ENCODE results near the gene NTM. TPM values are rescaled to one million over a fixed set of nuclear protein-coding genes. Genes with fewer than 3 reads are reported as not detected.

The NTM gene
- total RNA-seq, 1 donor from 2014 or later = 3.4 TPM

GRCh38 chr11:131880316-131880715 lies 509.9 kb downstream of the NTM start:
- no peak for DNase-seq (ENCODE audit: low spot score)
- intact Hi-C loops (cut with DNase I) = no loop called here

GRCh38 chr11:131880976-131881375 lies 510.6 kb downstream of the NTM start:
- intact Hi-C loops (cut with DNase I) = no loop called here
- DNase-seq (ENCODE audit: low spot score) = no peak

- DNase-seq (ENCODE audit: low spot score) = no peak
- intact Hi-C loops (cut with DNase I) = no loop called here
These were observed 512.9 kb downstream of the NTM start for GRCh38 chr11:131883332-131883731.

DNA sequence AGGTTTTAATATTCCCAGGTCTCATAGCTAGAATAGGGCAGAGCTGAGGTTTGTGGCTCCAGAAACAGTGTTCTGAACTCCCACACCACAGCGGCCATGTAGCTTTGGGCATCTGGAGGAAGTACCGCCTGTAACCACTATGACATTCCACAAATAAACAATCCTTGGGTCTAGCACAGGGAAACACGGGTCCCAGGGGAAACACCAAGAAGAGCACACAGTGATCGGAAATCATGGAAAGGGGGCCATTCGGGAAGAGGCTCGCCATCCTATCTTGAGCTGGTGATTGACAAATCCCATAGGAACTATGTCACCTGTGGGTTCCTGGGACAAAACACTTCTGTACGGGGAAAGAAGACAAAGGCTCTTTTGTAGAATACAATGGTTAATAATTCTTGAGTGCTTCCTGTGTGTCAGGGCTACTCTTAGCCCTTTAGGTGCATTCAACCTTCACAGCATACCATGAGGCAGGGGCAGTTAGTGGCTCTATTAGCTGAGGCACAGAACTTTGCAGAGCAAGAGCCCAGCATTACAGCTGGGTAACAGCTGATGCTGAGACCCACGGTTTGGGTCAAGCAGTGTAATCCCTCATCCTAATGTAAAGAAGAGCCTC lies 514.2 kb downstream of the NTM start:
- DNase-seq (ENCODE audit: low spot score) = no peak
- intact Hi-C loops (cut with DNase I) = no loop called here

DNA sequence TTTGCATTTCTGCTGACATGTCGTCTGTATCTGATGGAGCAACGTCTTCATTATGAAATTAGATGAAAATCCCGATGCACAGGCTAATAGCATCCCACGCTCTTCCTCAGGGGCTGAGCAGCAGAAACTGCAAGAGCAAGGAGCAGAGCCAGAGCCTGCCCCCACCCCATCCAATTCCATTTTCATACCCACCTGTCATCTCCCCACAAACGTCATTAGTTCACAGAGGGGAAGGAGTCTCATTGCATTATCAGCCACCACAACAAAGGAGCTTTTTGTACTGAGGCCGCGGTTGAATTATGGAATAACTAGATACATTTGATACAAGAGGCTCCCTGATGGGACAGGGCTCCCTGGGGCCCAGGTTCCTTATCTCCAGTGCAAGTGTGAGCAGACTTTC lies 515.0 kb downstream of the NTM start:
- no peak for DNase-seq (ENCODE audit: low spot score)
- intact Hi-C loops (cut with DNase I) = no loop called here

DNA sequence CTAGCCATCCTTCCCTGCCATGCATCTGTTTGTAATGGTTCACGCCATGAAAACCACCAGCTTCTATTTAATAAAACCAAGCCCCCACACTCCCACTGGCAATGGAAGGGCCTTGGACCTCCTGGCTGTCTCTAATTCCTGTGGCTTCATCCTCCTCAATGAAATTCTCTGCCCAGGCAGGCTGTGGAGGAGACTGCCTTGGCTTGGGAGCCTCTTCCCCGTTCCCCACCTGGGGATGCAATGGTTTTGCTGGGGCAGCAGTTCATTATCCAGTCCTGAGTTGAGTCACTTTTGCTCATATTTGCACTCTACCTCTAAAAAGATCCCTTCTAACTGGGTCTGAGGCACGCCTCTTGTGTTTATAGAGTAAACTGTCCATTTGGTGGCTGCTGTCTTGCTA lies 515.8 kb downstream of the NTM start:
- no peak for DNase-seq (ENCODE audit: low spot score)
- intact Hi-C loops (cut with DNase I) = no loop called here

DNA sequence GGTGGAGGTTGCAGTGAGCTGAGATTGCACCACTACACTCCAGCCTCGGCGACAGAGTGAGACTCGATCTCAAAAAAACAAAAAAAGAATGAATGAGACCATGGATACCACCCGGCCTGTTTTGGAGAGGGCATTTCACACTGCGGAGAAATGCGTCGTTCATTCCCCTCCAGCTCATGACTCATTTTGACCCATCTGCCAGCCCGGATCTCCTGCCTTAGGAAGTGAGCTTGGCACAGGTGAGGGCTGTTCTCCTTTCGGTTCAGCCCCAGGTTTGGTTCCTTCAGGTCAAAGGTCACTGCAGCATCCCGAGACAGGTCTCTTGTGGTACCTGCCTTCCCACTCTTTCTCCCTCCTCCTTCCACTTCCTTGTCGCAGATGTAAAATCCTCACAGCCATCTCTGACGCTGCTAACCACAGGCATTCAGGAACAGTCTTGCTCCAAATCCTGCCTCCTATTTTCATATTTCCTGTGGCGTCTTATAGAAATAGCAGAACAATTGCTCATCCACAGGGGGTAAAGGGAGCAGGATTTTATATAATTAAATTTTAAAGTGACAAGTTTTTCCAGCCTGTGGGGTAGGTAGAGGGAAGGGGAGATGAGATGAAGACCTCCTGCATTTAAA lies 517.9 kb downstream of the NTM start:
- DNase-seq (ENCODE audit: low spot score) = no peak
- intact Hi-C loops (cut with DNase I) = no loop called here

DNA sequence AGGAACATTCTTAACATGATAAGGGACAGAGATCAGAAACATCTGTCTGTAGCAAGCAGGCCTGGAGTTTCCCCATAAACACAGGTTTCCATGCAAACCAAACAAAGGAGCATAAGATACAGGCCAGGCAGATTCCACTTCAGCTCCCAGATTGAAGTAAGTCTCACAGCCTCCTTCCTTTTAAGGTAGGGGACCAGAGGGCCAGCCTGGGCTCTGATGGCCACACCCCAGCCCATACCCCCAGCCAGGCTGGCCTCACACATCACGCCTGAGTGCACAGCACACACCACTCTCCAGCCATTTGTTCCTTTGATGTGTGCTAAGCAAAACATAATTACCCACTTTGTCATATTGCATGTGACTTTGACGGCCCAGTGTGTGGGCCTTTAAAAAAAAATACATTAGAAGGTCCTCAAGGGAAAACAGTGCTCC lies 518.7 kb downstream of the NTM start:
- intact Hi-C loops (cut with DNase I) = no loop called here
- DNase-seq (ENCODE audit: low spot score) = no peak

- intact Hi-C loops (cut with DNase I) = no loop called here
- DNase-seq (ENCODE audit: low spot score) = no peak
These were observed 519.6 kb downstream of the NTM start for GRCh38 chr11:131889760-131890581.

- intact Hi-C loops (cut with DNase I) = no loop called here
- DNase-seq (ENCODE audit: low spot score) = no peak
These were observed 522.9 kb downstream of the NTM start for GRCh38 chr11:131893103-131893890.

DNA sequence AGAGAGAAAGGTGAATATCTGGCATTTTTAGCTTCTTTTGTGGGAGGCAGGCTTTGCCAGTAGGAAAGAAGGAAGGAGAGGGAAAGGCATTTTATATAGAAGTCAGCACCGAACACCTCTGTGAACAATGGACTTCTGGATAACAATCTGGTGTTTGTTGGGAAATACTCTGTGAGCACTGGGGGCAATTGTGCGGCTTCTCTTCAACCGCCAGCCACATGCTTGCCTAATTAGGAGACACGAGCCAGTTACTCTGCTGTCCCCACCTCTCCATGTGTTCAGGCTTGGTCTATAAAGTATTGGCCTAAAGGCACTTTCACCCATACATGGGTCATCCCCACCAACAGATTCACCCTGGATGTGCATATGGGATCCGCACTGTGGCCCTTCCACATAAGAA lies 523.6 kb downstream of the NTM start:
- intact Hi-C loops (cut with DNase I) = no loop called here

GRCh38 chr11:131894615-131895544 lies 524.5 kb downstream of the NTM start:
- no peak for DNase-seq (ENCODE audit: low spot score)
- intact Hi-C loops (cut with DNase I) = loop anchor here (5.0 kb wide), 1 partner anchor 133 kb away; no protein-coding TSS in a partner anchor

More for the DNA sequence above, 523.6 kb downstream of the NTM start:
- no peak for DNase-seq (ENCODE audit: low spot score)

DNA sequence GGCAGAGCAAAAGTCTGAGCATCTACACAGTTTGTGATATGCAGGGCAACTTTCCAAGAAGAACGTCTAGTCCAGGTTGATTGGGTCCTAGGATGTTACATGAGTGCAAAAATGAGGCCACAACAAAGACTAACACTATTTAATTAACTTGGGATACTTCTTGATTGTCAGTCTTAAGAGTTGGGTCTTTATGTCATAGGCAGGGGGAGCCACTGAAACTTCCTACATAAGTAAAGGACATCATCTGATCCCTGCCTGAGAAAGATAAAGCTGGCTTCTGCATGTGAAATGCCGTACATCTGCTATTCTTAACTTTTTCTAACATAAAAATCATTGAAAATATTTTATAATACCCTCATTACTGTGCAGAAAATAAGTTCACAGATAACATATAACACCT lies 525.5 kb downstream of the NTM start:
- no peak for DNase-seq (ENCODE audit: low spot score)
- intact Hi-C loops (cut with DNase I) = loop anchor here (5.0 kb wide), 1 partner anchor 134 kb away; no protein-coding TSS in a partner anchor

GRCh38 chr11:131896978-131897615 lies 526.7 kb downstream of the NTM start:
- intact Hi-C loops (cut with DNase I) = loop anchor here (5.0 kb wide), 1 partner anchor 135 kb away; no protein-coding TSS in a partner anchor

DNA sequence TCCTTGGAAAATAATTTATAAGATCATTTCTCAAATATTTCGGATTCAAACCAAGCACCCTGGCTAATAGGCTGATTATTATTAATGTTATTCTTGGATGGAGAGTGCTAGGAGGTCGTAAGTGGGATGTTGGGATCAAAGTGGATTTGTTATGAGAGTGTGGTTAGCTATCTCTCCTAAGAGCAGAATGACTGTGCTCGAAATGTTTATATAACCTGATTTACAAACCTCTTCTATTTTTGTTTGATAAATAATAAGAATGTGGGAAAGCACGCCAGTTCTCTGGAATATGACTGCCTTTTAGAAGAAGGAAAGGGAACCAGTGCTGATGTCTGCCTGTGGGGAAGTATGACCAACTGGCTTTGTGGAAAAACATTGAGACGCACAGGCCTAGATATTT lies 527.5 kb downstream of the NTM start:
- intact Hi-C loops (cut with DNase I) = loop anchor here (5.0 kb wide), 1 partner anchor 136 kb away; no protein-coding TSS in a partner anchor
- DNase-seq (ENCODE audit: low spot score) = no peak

More at GRCh38 chr11:131896978-131897615, 526.7 kb downstream of the NTM start:
- no peak for DNase-seq (ENCODE audit: low spot score)

DNA sequence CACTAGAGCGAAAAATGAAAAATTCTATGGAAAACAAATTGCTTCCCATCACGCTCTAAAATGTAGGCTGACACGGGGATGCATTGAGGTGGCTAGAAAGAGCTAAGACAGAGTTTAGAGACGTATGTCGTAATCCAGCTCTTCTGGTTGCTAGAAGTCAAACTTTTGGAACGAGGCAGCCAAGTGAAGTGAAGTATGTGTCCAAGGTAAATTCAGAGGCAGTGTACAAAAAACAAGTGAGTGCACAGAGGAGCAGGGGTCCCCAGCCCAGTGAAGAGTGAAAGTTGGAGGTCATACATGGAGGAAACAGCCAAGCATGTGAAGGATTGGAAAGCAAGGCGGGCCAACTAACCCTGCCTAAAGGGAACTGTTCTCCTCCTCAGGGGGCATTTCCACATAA lies 528.5 kb downstream of the NTM start:
- intact Hi-C loops (cut with DNase I) = loop anchor here (5.0 kb wide), 1 partner anchor 137 kb away; no protein-coding TSS in a partner anchor
- no peak for DNase-seq (ENCODE audit: low spot score)

DNA sequence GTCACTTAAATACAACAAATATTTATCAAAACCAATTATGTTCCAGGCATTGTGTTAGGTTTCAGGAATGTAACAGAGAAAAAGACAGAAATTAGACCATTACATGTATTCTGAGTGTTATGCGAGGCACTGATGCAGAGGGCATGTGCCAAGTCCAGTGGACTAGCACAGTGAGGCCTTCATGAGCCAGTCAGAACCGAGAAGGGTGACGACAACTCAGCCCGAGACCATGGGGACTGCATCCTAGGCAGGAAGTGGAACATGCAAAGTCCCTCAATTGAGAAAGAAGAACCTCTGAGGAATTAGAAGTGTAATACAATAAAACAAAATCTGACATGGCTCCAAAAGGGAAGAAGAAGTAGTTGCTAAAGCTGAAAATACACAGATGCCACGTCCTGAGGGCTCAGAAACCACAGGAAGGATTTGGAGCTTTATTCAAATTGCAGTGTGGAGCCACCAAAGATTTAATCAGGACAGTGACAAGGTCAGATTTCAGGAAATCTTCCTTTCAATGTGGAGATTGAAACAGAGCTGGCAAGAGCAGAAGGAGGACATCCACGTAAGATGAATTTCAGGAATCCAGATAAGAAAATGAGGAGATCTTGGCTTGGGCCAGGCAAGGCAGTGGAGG lies 529.6 kb downstream of the NTM start:
- intact Hi-C loops (cut with DNase I) = loop anchor here (5.0 kb wide), 1 partner anchor 138 kb away; no protein-coding TSS in a partner anchor
- no peak for DNase-seq (ENCODE audit: low spot score)

- DNase-seq (ENCODE audit: low spot score) = no peak
- intact Hi-C loops (cut with DNase I) = no loop called here
These were observed 532.0 kb downstream of the NTM start for GRCh38 chr11:131902421-131902820.
